Stomach (tissue), 9 donors: ENCODE measurements around the gene ARRB2. TPM values are rescaled to one million over a fixed set of nuclear protein-coding genes. Genes with fewer than 3 reads are reported as not detected.

ENCODE experiments used
- DNase-seq, 2 donors: peaks; one replicate each; pipeline versions ENCODE4 v3.0.0 to v3.0.0-alpha.2; 2013 to 2019
- H3K27ac ChIP-seq, 5 donors: fragments of 200-600 bp in 4 of 5; sonication (generic) in 4 of 5; one replicate each; pipeline ENCODE4 v1.5.1; 2013 to 2019; ENCODE audit warnings: mild to moderate bottlenecking in 1 of 5, moderate library complexity in 1 of 5
- H3K27me3 ChIP-seq, 3 donors: fragments of 200-600 bp; sonication (generic); one replicate each; pipeline ENCODE4 v1.5.1; 2017 to 2019; ENCODE audit warnings: mixed run types in 1 of 3
- H3K36me3 ChIP-seq, 4 donors: fragments of 200-600 bp; sonication (generic); 1 replicate in 3 of 4; 2 replicates in 1 of 4; pipeline ENCODE4 v1.5.1; 2016 to 2019
- H3K4me1 ChIP-seq, 4 donors: fragments of 200-600 bp; sonication (generic); one replicate each; pipeline ENCODE4 v1.5.1; 2016 to 2019
- H3K4me3 ChIP-seq, 4 donors: fragments of 200-600 bp; sonication (generic) in 3 of 4; one replicate each; pipeline ENCODE4 v1.5.1; 2016 to 2019; ENCODE audit warnings: mild to moderate bottlenecking in 1 of 4
- H3K9me3 ChIP-seq, 4 donors: fragments of 200-600 bp; sonication (generic); one replicate each; pipeline ENCODE4 v1.5.1; 2016 to 2019
- CTCF ChIP-seq, 7 experiments: fragments of 450-650 bp in 4 of 7; fragments of 200-600 bp in 3 of 7; sonication (generic) in 3 of 7; IDR thresholded peaks; one replicate each; pipeline ENCODE4 v1.5.1; 2016 to 2019; ENCODE audit warnings: antibody characterized with exemption in 7 of 7, control low read depth in 2 of 7, mild to moderate bottlenecking in 1 of 7
- EP300 ChIP-seq: sonication (generic); formaldehyde crosslinking; IDR thresholded peaks from one replicate; pipeline ENCODE4 v1.6.1; 2017; ENCODE audit warnings: antibody characterized with exemption
- POLR2A ChIP-seq, 4 donors: fragments of 450-650 bp; IDR thresholded peaks; one replicate each; pipeline ENCODE4 v1.6.1; 2016; ENCODE audit warnings: antibody characterized with exemption in 4 of 4, control low read depth in 2 of 4, mild to moderate bottlenecking in 1 of 4, moderate library complexity in 1 of 4
- POLR2AphosphoS5 ChIP-seq, 3 donors: sonication (generic); formaldehyde crosslinking; IDR thresholded peaks; one replicate each; pipeline ENCODE4 v1.6.1; 2016; ENCODE audit warnings: antibody characterized with exemption in 3 of 3
- WGBS, 5 donors: extraction: QIAGEN DNeasy Blood & Tissue Kit in 3 of 5; methylation state at CpG; one replicate each; pipeline versions ENCODE4 v1.1.5 to v1.1.7; 2013 to 2018; 5-methylcytosine and 5-hydroxymethylcytosine counted together
- intact Hi-C: fragments of 100-400 bp; cut with DNase I; formaldehyde crosslinking; loops from one replicate; pipeline ENCODE4 v1.15.1; 2023; ENCODE audit warnings: low total_unique reads
- polyA plus RNA-seq, 3 donors: library from polyadenylated mRNA; stranded (reverse); fragments of 200-250 nt; gene quantifications; one replicate each; pipeline ENCODE4 v1.2.3, GENCODE V29; 2013
- total RNA-seq, 5 donors: library from RNA; depleted of rRNA; stranded (reverse); fragments of >200 nt; gene quantifications; one replicate each; pipeline versions ENCODE4 v1.1.0 to v1.2.3, GENCODE V29; 2014 to 2016
- donor health status: healthy with polysubstance abuse.
- donor health status: Bipolar disorder and iron deficiency.
- donor health status: healthy.

ARRB2 gene
- total and polyA plus RNA-seq, 8 donors = 18.7 to 157 (median 37.0) TPM

DNA sequence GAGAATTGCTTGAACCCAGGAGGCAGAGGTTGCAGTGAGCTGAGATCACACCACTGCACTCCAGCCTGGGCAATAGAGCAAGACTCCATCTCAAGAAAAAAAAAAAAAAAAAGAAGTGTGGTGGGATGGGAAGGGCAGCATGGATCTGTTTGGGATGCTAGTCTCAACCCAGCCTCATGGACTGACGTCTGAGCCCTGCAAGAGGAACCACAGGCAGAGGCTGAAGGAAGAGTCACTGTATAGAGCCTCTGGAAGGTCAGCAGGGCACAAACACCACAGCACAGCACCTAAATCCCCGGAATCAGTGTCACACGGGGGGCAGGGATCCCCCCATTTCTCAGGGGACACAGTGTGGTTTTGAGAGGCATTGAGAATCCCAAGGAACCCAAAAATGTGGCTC is 40.2 kb downstream of the ARRB2 start:
- no peak for DNase-seq
- Histone ChIP-seq H3K27ac (no peak overlapping the region), H3K27me3 (peaks cover 0 to 73% (median 6%) of the 10 kb centered on the region in 3 donors), H3K4me3 (no peak overlapping the region), H3K36me3 (no peaks in the 10 kb centered on the region), H3K4me1 (peaks cover 2 to 9% (median 3%) of the 10 kb centered on the region in 4 donors), H3K9me3 (no peaks in the 10 kb centered on the region)
- no peak for TF ChIP-seq POLR2AphosphoS5 (IDR thresholded peaks at IDR 0.05)
- no peak for TF ChIP-seq CTCF (IDR thresholded peaks at IDR 0.05)
- TF ChIP-seq POLR2A (IDR thresholded peaks at IDR 0.05) = no peak
- no peak for TF ChIP-seq EP300
- intact Hi-C loops = no loop called here
- 32 to 48% (median 44%) methylated on average over 3 of the region's 3 CpGs for WGBS, 5 donors

GRCh38 chr17:4751932-4752331 is 41.5 kb downstream of the ARRB2 start:
- H3K36me3 ChIP-seq = no peaks in the 10 kb centered on the region
- no peak for TF ChIP-seq EP300
- TF ChIP-seq POLR2A (IDR thresholded peaks at IDR 0.05) = no peak
- TF ChIP-seq POLR2AphosphoS5 (IDR thresholded peaks at IDR 0.05) = no peak
- TF ChIP-seq CTCF (IDR thresholded peaks at IDR 0.05) = no peak
- no peaks in the 10 kb centered on the region for H3K9me3 ChIP-seq
- intact Hi-C loops = no loop called here
- H3K4me1 ChIP-seq = peaks cover 0 to 7% (median 0%) of the 10 kb centered on the region in 4 donors
- 61 to 79% (median 67%) methylated on average over 5 of the region's 5 CpGs for WGBS, 5 donors
- peaks cover 0 to 64% (median 6%) of the 10 kb centered on the region in 3 donors for H3K27me3 ChIP-seq
- DNase-seq = no peak
- no peak overlapping the region for H3K27ac ChIP-seq
- H3K4me3 ChIP-seq = no peak overlapping the region

GRCh38 chr17:4753392-4753791 is 43.0 kb downstream of the ARRB2 start:
- WGBS, 5 donors = 77 to 89% (median 86%) methylated on average over 1 of the region's 1 CpG
- Histone ChIP-seq H3K27ac (no peak overlapping the region), H3K36me3 (no peaks in the 10 kb centered on the region), H3K4me1 (peaks cover 0 to 3% (median 0%) of the 10 kb centered on the region in 4 donors), H3K9me3 (no peaks in the 10 kb centered on the region), H3K4me3 (no peak overlapping the region), H3K27me3 (peaks cover 0 to 62% (median 6%) of the 10 kb centered on the region in 3 donors)
- DNase-seq = no peak
- TF ChIP-seq CTCF (IDR thresholded peaks at IDR 0.05) = no peak
- no peak for TF ChIP-seq POLR2AphosphoS5 (IDR thresholded peaks at IDR 0.05)
- no peak for TF ChIP-seq EP300
- no peak for TF ChIP-seq POLR2A (IDR thresholded peaks at IDR 0.05)
- intact Hi-C loops = no loop called here

DNA sequence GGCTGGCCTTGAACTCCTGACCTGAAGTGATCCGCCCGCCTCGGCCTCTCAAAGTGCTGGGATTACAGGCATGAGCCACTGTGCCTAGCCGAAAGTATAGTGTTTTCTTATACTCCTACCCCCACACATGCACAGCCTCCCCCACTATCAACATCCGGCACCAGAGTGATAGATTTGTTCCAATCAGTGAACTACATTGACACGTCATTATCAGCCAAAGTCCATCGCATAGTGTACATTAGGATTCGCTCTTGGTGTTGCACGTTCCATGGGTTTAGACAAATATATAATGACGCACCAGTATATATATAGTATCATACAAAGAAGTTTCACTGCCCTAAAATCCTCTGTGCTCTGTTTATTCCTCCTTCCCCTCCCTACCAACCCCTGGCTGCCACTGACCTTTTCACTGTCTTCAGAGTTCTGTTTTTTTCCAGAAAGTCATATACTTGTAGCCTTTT is 49.4 kb downstream of the ARRB2 start:
- intact Hi-C loops = no loop called here
- 57 to 74% (median 64%) methylated on average over 9 to 10 of the region's 10 CpGs for WGBS, 5 donors

More for the DNA sequence above, 49.4 kb downstream of the ARRB2 start:
- H3K36me3 ChIP-seq = no peaks in the 10 kb centered on the region
- no peaks in the 10 kb centered on the region for H3K4me1 ChIP-seq
- no peaks in the 10 kb centered on the region for H3K9me3 ChIP-seq
- H3K27me3 ChIP-seq = peaks cover 0 to 33% (median 6%) of the 10 kb centered on the region in 3 donors
- peak in 1 of 2 donors; percentile 50 for DNase-seq
- H3K27ac ChIP-seq = no peak overlapping the region
- TF ChIP-seq CTCF (IDR thresholded peaks at IDR 0.05) (no peak), POLR2AphosphoS5 (IDR thresholded peaks at IDR 0.05) (no peak), EP300 (no peak), POLR2A (IDR thresholded peaks at IDR 0.05) (no peak)
- no peak overlapping the region for H3K4me3 ChIP-seq
